GM12892 (cell line): ENCODE measurements around the gene MEGF9.

Experiments
- POLR2A ChIP-seq: IDR thresholded peaks from 2 replicates; pipeline ENCODE4 v1.6.1; 2011; ENCODE audit warnings: low read depth, low read length, control low read depth
- TAF1 ChIP-seq: IDR thresholded peaks from 2 replicates; pipeline ENCODE4 v1.6.1; 2011; ENCODE audit warnings: low read depth, mild to moderate bottlenecking, control low read depth, low read length, borderline replicate concordance

DNA sequence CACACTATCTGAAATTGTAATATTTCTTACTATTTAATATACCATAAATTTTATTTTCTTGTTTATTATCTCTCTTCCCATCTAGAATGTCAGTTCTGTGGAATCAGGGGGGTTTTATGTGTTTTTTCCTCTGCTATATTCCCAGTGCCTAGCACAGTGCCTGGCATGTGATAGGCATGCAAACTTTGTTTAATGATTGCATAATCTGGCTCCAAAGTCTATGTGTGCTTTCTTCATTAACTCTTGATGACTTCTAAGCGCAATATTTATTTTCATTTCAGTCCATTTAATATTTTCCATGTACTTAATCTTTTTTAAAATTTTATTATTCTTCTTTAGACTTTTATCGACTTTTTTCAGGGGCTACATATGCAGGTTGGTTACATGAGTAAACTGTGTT lies 73.9 kb downstream of the MEGF9 start:
- TF ChIP-seq POLR2A = no peak
- TF ChIP-seq TAF1 = no peak
